HepG2 (cell line): ENCODE results near the gene KBTBD3. TPM values are rescaled to one million over a fixed set of nuclear protein-coding genes. Genes with fewer than 3 reads are reported as not detected.

ENCODE experiments used
- HDAC2 ChIP-seq: sonication (generic); formaldehyde crosslinking; IDR thresholded peaks from 2 replicates; pipeline ENCODE4 v1.4.0; 2020; ENCODE audit warnings: missing genetic modification reagents
- MED13 ChIP-seq: sonication (generic); formaldehyde crosslinking; IDR thresholded peaks from 2 replicates; pipeline ENCODE4 v1.5.0; 2020; ENCODE audit warnings: missing genetic modification reagents
- RXRB ChIP-seq: IDR thresholded peaks from 2 replicates; pipeline ENCODE4 v1.6.1; 2016; ENCODE audit warnings: borderline replicate concordance, missing genetic modification reagents, missing compliant biosample characterization
- STAG1 ChIP-seq: sonication (generic); formaldehyde crosslinking; IDR thresholded peaks from 2 replicates; pipeline ENCODE4 v1.4.0; 2020; ENCODE audit warnings: missing genetic modification reagents
- ZFP37 ChIP-seq: sonication (generic); formaldehyde crosslinking; IDR thresholded peaks from 2 replicates; pipeline ENCODE4 v1.4.0; 2020; ENCODE audit warnings: missing genetic modification reagents, borderline replicate concordance
- ZNF326 ChIP-seq: sonication (generic); formaldehyde crosslinking; IDR thresholded peaks from 2 replicates; pipeline ENCODE4 v1.4.0; 2020; ENCODE audit warnings: missing genetic modification reagents, borderline replicate concordance
- ZNF510 ChIP-seq: sonication (generic); formaldehyde crosslinking; IDR thresholded peaks from 2 replicates; pipeline ENCODE4 v1.4.0; 2020; ENCODE audit warnings: low read depth, mild to moderate bottlenecking, missing genetic modification reagents
- ZSCAN22 ChIP-seq: sonication (generic); formaldehyde crosslinking; IDR thresholded peaks from 2 replicates; pipeline ENCODE4 v1.4.0; 2020; ENCODE audit warnings: mild to moderate bottlenecking, missing genetic modification reagents
- polyA plus RNA-seq, 8 experiments: library from polyadenylated mRNA; depleted of rRNA in 3 of 8; stranded (reverse) in 7 of 8; unstranded in 1 of 8; fragments of >200 nt; fragmentation: Illumina TruSeq in 4 of 8; extraction: Trizol in 4 of 8; gene quantifications; 2 replicates each; pipeline versions ENCODE4 v1.2.1 to v1.2.3, GENCODE V29; 2011 to 2016; ENCODE audit warnings: low read depth in 4 of 8, missing spikeins in 1 of 8, mixed read lengths in 1 of 8; ENCODE audit not compliant: insufficient read depth in 1 of 8
- total RNA-seq, 5 experiments: library from RNA; depleted of rRNA; stranded (reverse); fragments of >200 nt; fragmentation: Illumina TruSeq; extraction: Trizol; gene quantifications; 2 replicates each; pipeline ENCODE4 v1.2.3, GENCODE V29; 2016; ENCODE audit warnings: low read depth in 1 of 5
- TF ChIP-seq, protein P1 (sequence below): IDR thresholded peaks from 2 replicates; pipeline ENCODE4 v1.6.1; 2016
- TF ChIP-seq, protein P2 (sequence below): sonication (generic); formaldehyde crosslinking; IDR thresholded peaks from 2 replicates; pipeline ENCODE4 v1.4.0; 2020; ENCODE audit warnings: missing genetic modification reagents
- TF ChIP-seq, protein P3 (sequence below): sonication (generic); formaldehyde crosslinking; IDR thresholded peaks from 2 replicates; pipeline ENCODE4 v1.5.0; 2020; ENCODE audit warnings: mild to moderate bottlenecking, missing genetic modification reagents, moderate library complexity
- TF ChIP-seq, protein P4 (sequence below): sonication (generic); formaldehyde crosslinking; IDR thresholded peaks from 2 replicates; pipeline ENCODE4 v1.8.1; 2023; ENCODE audit warnings: mild to moderate bottlenecking, missing genetic modification reagents
- TF ChIP-seq, protein P5 (sequence below): IDR thresholded peaks from 2 replicates; pipeline ENCODE4 v1.6.1; 2012; ENCODE audit warnings: inconsistent platforms
- TF ChIP-seq, protein P6 (sequence below), 2 experiments: sonication (generic) in 1 of 2; formaldehyde crosslinking in 1 of 2; IDR thresholded peaks; 2 replicates each; pipeline versions ENCODE4 v1.4.0 to v1.6.1; 2018 to 2020; ENCODE audit warnings: missing genetic modification reagents in 2 of 2, borderline replicate concordance in 1 of 2, low read depth in 1 of 2, mild to moderate bottlenecking in 1 of 2, missing biosample characterization in 1 of 2
- TF ChIP-seq, protein P7 (sequence below): sonication (generic); formaldehyde crosslinking; IDR thresholded peaks from 2 replicates; pipeline ENCODE4 v1.4.0; 2020; ENCODE audit warnings: missing genetic modification reagents

The KBTBD3 gene
- total and polyA plus RNA-seq, 2 of the 13 experiments (the other 11 are each of a cell fraction or from before 2014, with no cell fraction given), result 1.8 to 7.4 TPM

DNA sequence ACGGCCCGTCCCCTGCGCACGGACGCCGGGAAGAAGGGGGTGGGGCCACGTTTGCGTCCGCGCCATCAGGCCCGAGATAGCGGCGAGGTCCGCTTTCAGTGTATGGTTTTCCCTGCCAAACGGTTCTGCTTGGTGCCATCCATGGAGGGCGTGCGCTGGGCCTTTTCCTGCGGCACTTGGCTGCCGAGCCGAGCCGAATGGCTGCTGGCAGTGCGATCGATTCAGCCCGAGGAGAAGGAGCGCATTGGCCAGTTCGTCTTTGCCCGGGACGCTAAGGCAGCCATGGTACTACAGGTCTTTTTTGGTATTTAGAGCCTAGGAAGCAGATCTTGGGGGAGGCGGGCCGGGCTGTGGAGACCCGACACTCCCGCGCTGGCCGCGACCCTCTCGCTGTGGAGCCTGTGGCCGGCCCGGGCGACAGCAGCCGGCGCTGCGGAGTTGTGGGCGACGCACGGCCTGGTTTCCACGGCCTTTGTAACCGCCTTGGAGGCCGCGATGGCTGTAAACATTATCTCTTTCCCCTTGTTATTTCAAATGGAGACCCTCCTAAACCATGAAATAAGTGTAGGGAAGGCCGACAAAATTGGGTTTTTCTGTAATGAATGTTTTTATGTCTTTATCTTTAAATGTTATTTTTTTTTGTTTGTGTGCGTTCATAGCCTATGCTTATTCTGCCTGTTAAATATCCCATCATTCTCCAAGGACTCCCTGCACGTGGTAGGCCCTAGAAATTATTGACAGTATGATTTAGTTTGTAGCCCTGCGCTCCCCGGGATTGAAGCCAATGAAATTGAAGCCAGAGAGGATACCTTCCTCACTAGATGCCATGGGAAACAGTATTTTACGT lies 685 bp upstream of the KBTBD3 start, which contains the start of gene AASDHPPT (continued):
- TF ChIP-seq, protein P1, sequence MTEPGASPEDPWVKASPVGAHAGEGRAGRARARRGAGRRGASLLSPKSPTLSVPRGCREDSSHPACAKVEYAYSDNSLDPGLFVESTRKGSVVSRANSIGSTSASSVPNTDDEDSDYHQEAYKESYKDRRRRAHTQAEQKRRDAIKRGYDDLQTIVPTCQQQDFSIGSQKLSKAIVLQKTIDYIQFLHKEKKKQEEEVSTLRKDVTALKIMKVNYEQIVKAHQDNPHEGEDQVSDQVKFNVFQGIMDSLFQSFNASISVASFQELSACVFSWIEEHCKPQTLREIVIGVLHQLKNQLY, result peak; percentile 31; the same call in 1 of the 2 replicates
- TF ChIP-seq, protein P2, sequence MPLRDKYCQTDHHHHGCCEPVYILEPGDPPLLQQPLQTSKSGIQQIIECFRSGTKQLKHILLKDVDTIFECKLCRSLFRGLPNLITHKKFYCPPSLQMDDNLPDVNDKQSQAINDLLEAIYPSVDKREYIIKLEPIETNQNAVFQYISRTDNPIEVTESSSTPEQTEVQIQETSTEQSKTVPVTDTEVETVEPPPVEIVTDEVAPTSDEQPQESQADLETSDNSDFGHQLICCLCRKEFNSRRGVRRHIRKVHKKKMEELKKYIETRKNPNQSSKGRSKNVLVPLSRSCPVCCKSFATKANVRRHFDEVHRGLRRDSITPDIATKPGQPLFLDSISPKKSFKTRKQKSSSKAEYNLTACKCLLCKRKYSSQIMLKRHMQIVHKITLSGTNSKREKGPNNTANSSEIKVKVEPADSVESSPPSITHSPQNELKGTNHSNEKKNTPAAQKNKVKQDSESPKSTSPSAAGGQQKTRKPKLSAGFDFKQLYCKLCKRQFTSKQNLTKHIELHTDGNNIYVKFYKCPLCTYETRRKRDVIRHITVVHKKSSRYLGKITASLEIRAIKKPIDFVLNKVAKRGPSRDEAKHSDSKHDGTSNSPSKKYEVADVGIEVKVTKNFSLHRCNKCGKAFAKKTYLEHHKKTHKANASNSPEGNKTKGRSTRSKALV, result no peak; the same call in 1 of the 2 replicates
- TF ChIP-seq, protein P3, sequence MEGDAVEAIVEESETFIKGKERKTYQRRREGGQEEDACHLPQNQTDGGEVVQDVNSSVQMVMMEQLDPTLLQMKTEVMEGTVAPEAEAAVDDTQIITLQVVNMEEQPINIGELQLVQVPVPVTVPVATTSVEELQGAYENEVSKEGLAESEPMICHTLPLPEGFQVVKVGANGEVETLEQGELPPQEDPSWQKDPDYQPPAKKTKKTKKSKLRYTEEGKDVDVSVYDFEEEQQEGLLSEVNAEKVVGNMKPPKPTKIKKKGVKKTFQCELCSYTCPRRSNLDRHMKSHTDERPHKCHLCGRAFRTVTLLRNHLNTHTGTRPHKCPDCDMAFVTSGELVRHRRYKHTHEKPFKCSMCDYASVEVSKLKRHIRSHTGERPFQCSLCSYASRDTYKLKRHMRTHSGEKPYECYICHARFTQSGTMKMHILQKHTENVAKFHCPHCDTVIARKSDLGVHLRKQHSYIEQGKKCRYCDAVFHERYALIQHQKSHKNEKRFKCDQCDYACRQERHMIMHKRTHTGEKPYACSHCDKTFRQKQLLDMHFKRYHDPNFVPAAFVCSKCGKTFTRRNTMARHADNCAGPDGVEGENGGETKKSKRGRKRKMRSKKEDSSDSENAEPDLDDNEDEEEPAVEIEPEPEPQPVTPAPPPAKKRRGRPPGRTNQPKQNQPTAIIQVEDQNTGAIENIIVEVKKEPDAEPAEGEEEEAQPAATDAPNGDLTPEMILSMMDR (CRISPR knock-in tag), result no peak
- TF ChIP-seq, protein P4, sequence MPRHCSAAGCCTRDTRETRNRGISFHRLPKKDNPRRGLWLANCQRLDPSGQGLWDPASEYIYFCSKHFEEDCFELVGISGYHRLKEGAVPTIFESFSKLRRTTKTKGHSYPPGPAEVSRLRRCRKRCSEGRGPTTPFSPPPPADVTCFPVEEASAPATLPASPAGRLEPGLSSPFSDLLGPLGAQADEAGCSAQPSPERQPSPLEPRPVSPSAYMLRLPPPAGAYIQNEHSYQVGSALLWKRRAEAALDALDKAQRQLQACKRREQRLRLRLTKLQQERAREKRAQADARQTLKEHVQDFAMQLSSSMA (CRISPR knock-in tag), result peak; percentile 42; the same call in 1 of the 2 replicates
- TF ChIP-seq RXRB (peak; percentile 20; the same call in 1 of the 2 replicates), MED13 (CRISPR knock-in tag) (peak; percentile 63), STAG1 (CRISPR knock-in tag) (no peak), HDAC2 (CRISPR knock-in tag) (0 out of 2 replicates have a peak, but pooled peaks have one; percentile 9), ZNF326 (no peak), ZNF510 (CRISPR knock-in tag) (0 out of 2 replicates have a peak, but pooled peaks have one; percentile 50), ZFP37 (CRISPR knock-in tag) (no peak), ZSCAN22 (CRISPR knock-in tag) (peak; percentile 55)
- TF ChIP-seq, protein P5, sequence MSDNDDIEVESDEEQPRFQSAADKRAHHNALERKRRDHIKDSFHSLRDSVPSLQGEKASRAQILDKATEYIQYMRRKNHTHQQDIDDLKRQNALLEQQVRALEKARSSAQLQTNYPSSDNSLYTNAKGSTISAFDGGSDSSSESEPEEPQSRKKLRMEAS, result peak; percentile 90
- TF ChIP-seq, protein P6, sequence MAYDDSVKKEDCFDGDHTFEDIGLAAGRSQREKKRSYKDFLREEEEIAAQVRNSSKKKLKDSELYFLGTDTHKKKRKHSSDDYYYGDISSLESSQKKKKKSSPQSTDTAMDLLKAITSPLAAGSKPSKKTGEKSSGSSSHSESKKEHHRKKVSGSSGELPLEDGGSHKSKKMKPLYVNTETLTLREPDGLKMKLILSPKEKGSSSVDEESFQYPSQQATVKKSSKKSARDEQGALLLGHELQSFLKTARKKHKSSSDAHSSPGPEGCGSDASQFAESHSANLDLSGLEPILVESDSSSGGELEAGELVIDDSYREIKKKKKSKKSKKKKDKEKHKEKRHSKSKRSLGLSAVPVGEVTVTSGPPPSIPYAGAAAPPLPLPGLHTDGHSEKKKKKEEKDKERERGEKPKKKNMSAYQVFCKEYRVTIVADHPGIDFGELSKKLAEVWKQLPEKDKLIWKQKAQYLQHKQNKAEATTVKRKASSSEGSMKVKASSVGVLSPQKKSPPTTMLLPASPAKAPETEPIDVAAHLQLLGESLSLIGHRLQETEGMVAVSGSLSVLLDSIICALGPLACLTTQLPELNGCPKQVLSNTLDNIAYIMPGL (CRISPR knock-in tag; IDR thresholded peaks at IDR 0.05; ENCODE audit: borderline replicate concordance in 1 of 2, low read depth in 1 of 2), result peak; percentile 43 to 54
- TF ChIP-seq, protein P7, sequence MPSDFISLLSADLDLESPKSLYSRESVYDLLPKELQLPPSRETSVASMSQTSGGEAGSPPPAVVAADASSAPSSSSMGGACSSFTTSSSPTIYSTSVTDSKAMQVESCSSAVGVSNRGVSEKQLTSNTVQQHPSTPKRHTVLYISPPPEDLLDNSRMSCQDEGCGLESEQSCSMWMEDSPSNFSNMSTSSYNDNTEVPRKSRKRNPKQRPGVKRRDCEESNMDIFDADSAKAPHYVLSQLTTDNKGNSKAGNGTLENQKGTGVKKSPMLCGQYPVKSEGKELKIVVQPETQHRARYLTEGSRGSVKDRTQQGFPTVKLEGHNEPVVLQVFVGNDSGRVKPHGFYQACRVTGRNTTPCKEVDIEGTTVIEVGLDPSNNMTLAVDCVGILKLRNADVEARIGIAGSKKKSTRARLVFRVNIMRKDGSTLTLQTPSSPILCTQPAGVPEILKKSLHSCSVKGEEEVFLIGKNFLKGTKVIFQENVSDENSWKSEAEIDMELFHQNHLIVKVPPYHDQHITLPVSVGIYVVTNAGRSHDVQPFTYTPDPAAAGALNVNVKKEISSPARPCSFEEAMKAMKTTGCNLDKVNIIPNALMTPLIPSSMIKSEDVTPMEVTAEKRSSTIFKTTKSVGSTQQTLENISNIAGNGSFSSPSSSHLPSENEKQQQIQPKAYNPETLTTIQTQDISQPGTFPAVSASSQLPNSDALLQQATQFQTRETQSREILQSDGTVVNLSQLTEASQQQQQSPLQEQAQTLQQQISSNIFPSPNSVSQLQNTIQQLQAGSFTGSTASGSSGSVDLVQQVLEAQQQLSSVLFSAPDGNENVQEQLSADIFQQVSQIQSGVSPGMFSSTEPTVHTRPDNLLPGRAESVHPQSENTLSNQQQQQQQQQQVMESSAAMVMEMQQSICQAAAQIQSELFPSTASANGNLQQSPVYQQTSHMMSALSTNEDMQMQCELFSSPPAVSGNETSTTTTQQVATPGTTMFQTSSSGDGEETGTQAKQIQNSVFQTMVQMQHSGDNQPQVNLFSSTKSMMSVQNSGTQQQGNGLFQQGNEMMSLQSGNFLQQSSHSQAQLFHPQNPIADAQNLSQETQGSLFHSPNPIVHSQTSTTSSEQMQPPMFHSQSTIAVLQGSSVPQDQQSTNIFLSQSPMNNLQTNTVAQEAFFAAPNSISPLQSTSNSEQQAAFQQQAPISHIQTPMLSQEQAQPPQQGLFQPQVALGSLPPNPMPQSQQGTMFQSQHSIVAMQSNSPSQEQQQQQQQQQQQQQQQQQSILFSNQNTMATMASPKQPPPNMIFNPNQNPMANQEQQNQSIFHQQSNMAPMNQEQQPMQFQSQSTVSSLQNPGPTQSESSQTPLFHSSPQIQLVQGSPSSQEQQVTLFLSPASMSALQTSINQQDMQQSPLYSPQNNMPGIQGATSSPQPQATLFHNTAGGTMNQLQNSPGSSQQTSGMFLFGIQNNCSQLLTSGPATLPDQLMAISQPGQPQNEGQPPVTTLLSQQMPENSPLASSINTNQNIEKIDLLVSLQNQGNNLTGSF (CRISPR knock-in tag), result peak; percentile 88; the same call in 1 of the 2 replicates
